ENCODE results near the gene ERAP2.

Gene ERAP2

DNA sequence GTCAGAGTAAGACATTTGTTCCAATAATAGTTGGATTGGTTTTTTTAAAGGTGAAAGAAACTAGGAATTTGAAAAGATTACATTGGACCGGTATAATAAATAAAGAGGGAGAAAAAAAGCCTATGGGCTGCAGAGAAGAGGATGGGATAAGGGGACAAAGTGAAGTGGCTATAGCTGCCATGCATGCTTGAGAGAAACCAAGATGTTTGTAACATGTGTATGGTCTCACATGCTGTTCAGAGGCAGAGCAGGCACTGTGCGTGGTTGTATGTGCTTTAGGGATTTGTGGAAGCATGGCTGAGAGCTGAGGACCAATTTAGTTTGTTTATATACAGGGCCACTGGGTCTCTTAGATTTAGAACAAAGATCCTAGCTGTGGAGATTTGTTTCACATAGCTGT lies 92.3 kb downstream of the ERAP2 start:
- no peak overlapping the region for H3K27ac ChIP-seq
- TF ChIP-seq, protein P1, sequence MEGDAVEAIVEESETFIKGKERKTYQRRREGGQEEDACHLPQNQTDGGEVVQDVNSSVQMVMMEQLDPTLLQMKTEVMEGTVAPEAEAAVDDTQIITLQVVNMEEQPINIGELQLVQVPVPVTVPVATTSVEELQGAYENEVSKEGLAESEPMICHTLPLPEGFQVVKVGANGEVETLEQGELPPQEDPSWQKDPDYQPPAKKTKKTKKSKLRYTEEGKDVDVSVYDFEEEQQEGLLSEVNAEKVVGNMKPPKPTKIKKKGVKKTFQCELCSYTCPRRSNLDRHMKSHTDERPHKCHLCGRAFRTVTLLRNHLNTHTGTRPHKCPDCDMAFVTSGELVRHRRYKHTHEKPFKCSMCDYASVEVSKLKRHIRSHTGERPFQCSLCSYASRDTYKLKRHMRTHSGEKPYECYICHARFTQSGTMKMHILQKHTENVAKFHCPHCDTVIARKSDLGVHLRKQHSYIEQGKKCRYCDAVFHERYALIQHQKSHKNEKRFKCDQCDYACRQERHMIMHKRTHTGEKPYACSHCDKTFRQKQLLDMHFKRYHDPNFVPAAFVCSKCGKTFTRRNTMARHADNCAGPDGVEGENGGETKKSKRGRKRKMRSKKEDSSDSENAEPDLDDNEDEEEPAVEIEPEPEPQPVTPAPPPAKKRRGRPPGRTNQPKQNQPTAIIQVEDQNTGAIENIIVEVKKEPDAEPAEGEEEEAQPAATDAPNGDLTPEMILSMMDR (conservative IDR thresholded peaks at IDR 0.05; ENCODE audit: low read depth) = no peak
- CTCF ChIA-PET = interaction anchor here (0.9 kb wide), 1 partner anchor 44 kb away, joined by 3 read pairs; no protein-coding TSS in a partner anchor
- POLR2A ChIA-PET (ENCODE audit: low non-redundant PET) = no interaction called here
- no peak for DNase-seq (ENCODE audit: low spot score)

Data from RWPE1 (cell line).